Dedifferentiated amniotic fluid mesenchymal stem cell (primary cell): ENCODE measurements around the gene PRKN.
"Not testable (repeated sequence)": the region's sequence is repeated elsewhere in the genome, so short reads cannot be mapped to it uniquely, and the experiment has no call there.

Experiments
- DNase-seq: peaks from one replicate; pipeline ENCODE4 v3.0.0-alpha.2; 2016; ENCODE audit errors: extremely low spot score

PRKN gene

DNA sequence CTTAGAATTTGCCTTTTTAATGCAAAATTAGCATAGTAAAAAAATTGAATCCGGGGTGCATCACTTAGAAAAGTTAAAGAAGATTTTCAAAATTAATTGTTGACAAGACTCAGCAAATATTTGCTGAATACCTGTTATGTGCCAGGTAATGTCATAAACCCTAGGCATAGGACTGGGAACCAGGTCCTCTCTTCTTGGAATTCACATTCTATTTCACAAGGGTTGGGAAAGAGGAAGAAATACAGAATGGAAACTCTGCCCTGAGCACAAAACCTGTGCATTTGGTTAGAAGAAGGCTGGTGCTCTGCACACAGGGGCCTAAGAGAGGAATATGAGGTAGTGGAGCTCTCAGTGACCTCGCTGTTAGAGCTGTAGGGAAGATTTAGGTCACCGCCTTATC is 879.9 kb downstream of the PRKN start:
- no peak for DNase-seq

DNA sequence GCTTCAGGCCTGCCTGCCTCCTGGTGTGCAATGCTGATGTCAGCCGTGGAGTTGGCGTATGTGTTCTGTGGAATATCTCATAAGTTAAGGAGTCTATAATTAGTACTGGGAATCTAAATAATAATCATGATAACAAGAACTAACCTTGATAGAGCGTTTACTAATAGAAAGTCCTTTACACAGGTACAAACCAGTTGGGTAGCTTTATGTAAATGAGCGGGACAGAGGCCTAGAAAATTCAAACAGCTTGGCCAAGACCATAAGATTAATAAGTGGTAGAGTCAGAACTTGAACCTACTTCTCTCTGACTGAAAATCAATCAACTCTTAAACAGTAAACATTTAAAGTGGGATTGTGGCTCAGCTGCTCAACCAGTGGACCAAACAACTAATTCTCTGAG is 882.8 kb downstream of the PRKN start:
- DNase-seq, result no peak

- no peak for DNase-seq
Observed at GRCh38 chr6:161843066-161843465, 884.5 kb downstream of the PRKN start.

GRCh38 chr6:161840380-161840779 is 887.2 kb downstream of the PRKN start:
- DNase-seq, result no peak

DNA sequence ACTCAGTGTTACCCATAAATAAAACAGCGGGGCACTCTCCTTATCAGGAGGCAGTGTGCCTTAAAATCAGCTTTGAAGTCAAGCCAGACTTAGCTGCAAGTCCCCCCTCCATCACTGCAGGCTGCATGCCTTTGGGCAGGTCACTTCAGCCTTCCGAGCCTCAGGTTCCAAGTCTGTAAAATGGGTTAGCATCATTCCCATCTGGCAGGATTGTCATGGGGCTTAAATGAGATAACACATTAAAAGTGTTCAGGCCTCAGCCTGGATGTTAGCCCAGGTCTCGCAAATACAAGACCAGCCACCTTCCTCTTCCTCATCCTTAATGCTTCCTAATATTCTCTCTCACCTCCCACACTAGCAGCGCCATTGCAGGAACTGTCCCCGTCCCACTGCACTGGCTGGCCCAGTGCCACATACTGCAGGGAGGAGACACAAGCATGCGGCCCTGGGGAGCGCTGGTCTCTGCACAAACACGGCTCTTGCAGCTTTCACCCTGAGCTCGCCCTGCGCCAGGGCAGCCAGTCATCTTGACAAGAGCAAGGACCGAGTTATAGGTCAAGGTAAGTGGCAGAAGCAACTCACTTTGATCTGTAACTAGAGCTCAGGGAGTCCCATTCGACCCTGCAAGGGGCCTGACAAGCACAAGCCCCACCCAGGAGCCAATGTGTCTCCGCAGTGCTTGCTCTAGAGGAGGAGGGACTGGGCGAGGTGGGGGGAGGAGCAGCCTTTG is 889.1 kb downstream of the PRKN start:
- no peak for DNase-seq

DNA sequence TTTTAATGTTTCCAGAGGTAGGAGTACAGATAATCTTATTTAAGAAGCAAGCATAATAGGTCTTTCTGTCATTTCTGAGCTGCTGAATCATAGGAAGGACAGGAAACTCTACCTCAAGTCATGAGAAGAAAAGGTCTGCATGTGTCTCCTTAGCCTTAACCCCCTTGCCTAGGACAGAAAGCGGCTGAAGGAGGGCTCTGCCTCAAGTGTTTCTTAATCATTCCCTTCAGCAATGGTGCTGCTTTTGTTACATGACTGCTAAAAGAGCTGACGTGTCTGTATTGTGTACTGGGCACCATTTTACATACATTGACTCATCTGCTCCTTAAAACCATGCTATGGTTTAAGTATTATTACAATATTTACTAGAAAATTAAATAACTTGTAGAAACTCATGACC is 889.7 kb downstream of the PRKN start:
- no peak for DNase-seq

- no peak for DNase-seq
Observed at GRCh38 chr6:161837449-161837735, 890.2 kb downstream of the PRKN start.

GRCh38 chr6:161836643-161837448 is 890.7 kb downstream of the PRKN start:
- DNase-seq, result no peak

DNA sequence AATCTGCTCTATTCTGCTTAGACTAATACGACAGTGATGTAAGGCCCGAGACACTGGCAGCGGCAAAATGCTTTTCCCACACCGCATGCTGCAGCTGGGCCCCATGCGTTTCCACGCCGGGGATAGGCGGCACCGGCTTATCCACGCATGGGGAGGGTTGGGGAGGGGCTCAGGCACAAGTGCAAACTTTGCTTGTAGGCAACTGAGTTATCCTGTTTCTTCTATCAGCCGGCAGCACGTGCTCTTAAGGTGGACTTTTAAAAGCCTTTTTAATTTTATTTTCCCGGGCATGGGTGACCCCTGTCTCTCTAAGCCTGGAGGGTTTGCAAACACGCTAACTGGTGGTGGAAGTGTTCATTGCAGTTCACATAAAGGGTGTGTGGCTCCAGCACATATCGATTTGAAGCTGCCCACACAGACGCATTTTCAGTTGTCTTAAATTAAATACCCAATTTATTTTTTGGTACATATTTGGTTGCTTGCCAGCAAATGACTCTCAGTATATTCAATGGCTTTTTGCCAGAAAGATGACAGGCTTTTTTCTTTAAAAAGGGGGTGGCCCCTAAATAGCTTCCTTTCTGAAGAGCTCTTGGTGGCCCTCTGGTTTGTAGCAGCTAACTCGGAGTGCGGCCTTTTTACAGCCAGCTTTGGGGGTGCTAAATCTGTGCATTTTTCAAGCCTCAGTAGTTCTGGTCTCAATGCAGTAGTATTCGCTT is 891.9 kb downstream of the PRKN start:
- DNase-seq, result no peak

GRCh38 chr6:161834426-161834825 is 893.1 kb downstream of the PRKN start:
- no peak for DNase-seq

- no peak for DNase-seq
Observed at GRCh38 chr6:161833099-161833860, 894.3 kb downstream of the PRKN start.

DNA sequence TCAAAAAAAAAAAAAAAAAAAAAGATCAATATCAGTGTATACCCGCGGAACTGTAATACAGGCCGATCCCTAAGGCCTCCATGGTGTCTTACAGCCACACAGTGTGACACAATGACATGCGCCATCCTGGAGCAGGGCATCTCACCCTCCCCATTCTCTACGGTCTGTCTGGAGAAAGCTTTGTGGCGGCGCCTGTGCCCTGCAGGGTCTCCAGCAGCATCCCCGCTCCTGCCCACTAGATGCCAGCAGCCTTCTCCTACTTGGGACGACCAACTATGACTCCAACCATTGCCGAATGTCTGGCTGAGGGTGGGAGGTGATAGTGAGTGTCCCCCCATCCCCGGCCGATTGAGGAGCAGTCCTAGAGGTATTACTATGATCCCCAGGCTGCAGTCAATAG is 894.9 kb downstream of the PRKN start:
- no peak for DNase-seq

- DNase-seq, result no peak
Observed at GRCh38 chr6:161830866-161831616, 896.5 kb downstream of the PRKN start.

DNA sequence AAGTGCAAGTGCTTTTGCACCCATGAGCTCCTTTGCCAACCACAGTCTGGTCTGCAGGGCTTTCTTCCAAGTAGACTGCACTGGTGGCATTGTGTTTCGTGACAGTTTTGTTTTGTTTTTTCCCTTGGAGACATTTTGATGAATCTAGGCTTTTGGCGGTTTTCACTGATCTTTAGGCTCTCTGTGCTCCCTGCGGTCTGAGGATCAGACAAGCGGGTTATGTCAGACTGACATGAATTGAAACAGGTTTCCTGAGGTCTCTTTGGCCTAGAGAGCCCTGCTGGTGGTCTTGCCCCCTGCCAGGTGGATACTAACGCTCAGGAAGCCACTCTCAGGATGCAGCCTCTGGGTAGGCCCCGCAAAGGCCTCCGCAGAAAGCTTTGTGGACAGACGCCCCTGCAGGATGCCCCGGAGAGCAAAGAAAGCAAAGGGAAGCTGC is 898.3 kb downstream of the PRKN start:
- DNase-seq, result no peak

DNA sequence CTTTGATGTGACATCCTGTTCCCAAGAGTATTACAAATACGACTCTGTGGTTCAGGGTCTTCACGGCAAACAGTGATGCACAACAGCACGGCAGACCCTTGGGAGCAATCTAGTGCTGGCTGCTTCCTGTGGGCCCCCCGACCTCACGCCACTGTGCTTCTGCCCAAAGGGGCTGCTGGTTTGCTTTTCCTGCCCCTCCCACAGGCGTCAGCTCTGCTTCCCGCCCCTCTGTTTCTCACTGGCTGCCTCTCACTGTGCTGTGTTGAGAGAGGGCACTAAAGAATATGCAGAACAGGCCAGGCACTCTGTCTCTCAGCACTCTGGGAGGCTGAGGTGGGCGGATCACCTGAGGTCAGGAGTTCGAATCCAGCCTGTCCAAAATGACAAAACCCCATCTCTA is 899.2 kb downstream of the PRKN start:
- DNase-seq, result no peak

DNA sequence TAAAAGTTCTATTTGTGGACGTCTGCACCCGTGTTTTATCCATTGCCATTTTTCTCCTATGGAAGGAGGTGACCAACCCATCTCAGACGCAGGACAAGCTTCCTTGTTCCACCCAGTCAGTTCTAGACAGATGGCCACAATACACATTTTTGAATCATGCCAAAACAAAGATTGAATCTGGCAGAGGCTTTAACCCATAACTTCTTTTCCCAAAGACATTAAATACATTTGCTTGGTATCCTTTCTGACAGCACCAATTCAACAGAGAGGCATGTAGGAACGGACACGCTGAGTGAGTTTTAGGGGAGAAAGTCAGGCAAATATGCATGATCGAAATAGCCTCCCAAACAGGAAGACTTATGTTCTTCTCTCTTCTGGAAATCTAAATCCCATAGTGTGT is 901.1 kb downstream of the PRKN start:
- DNase-seq, result no peak

DNA sequence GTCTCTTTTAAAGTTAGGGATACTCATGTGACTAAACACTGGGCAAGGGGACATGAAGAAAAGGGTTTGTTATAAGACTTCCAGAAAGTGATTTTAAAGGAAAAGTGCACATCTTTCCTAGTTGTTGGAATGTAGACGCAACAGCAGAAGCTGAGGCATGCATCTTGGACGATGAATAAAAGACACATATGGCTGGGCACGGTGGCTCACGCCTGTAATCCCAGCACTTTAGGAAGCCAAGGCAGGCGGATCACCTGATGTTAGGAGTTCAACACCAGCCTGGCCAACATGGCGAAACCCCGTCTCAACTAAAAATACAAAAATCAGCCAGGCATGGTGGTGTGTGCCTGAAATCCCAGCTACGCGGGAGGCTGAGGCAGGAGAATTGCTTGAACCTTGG is 905.4 kb downstream of the PRKN start:
- not testable (repeated sequence) for DNase-seq

DNA sequence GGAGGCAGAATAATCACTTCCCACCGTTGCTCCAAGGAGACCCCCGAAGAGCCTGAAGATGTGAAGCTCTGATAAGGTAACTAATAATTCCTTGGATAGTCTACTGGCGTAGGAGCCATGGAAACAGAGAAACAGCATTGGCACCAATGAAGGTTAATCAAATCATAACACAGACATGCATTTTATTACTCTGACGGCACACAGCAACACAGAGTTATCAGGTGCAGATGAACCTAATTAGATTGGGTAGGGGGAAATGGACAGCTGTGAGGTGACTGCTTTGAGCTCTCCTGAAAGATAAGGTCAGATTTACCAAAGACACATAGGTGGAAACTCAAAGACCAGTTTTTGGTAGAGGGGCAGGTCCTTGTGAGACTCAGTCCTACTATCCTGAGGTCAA is 909.7 kb downstream of the PRKN start:
- DNase-seq, result no peak

DNA sequence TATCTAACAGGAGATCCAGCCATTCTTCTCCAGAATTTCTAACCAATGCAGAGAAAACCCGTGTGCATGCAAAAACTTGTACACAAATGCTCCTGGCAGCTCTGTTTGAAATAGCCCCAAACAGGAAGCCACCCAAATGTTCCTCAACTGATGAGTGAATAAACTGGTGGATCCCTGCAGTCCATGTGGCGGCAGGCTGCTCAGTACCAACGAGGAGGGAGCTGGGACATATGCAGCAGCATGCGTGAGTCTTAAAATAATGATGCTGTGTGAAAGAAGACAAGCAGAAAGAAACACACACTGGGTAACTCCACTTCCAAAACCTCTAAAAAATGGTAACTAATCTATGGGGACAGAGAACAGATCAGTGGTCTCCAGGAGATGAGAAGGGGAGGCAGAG is 911.6 kb downstream of the PRKN start:
- no peak for DNase-seq

DNA sequence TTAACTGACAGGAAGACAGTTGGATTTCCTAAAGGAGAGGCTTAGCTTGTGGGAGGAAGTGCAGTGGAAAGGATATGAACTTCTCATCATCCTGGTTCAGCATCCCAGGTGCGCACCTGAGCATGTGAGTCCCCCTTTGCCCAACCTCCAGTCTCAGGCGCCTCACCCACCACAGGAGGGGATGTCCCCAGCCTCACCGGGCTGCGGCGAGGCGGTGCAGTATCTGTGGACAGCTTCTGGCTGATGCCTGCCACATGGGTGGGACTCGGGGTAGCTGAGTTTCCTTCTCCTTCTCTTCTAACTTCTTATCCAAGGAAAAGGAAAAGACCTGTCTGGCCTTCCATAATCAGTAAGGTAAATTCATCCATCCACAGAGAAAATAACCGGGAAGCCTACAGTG is 914.4 kb downstream of the PRKN start:
- DNase-seq, result no peak

DNA sequence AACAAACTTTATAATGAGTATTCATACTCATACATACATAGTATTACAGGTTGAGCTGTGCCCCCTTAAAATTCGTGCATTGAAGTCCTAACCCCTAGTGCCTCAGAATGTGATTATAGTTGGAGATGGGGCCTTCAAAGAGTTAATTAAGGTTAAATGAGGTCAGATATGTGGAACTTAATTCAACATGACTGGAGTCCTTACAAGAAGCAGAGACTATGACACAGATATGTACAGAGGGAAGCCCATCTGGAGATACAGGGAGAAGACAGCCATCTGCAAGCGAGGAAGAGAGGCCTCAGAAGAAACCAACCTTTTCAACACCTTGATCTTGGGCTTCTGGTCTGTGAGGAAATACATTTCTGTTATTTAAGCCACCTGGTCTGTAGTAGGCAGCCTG is 917.6 kb downstream of the PRKN start:
- no peak for DNase-seq
